ENCODE results near the gene POLDIP2.

- TF ChIP-seq CTCF (IDR thresholded peaks at IDR 0.05) (no peak), POLR2AphosphoS5 (IDR thresholded peaks at IDR 0.05) (peak; percentile 32 to 53), POLR2A (IDR thresholded peaks at IDR 0.05) (no peak), EP300 (IDR thresholded peaks at IDR 0.05) (peak in 2 of 4 donors; percentile 24 to 50)
Observed at GRCh38 chr17:28338056-28338768, 19.1 kb downstream of the POLDIP2 start.

All from upper lobe of left lung (tissue), 4 donors.